ENCODE data around the gene ESYT3.

- TF ChIP-seq CTCF (IDR thresholded peaks at IDR 0.05; ENCODE audit: low read length) (no peak), EZH2 (IDR thresholded peaks at IDR 0.05; ENCODE audit: borderline replicate concordance, low read length) (no peak)
These were observed 38.3 kb upstream of the ESYT3 start for GRCh38 chr3:138395865-138396751.

Measured in OCI-LY1 (cell line).